Measurements from ENCODE around the gene NPR3. TPM values are rescaled to one million over a fixed set of nuclear protein-coding genes. Genes with fewer than 3 reads are reported as not detected.
A peak's percentile ranks its signal among the peaks of the same experiment; 100 is the strongest.

NPR3 gene
- total and polyA plus RNA-seq, 2 experiments from 2014 or later, result 0.07 to 0.15 TPM

- no peak overlapping the region for H3K4me2 ChIP-seq
- peak overlapping the region; percentile 88 for H2AFZ ChIP-seq
- H3K4me1 ChIP-seq (ENCODE audit: insufficient read depth), result no peaks in the 10 kb centered on the region
- H3K27ac Mint-ChIP-seq, result no peak overlapping the region
- ATAC-seq (no peak), DNase-seq (ENCODE audit: low spot score) (no peak)
- peaks cover 24% of the 10 kb centered on the region for H3K9me3 Mint-ChIP-seq
- no peak overlapping the region for H3K4me3 Mint-ChIP-seq
- H3K36me3 ChIP-seq (ENCODE audit: insufficient read depth), result no peaks in the 10 kb centered on the region
- peaks cover 14% of the 10 kb centered on the region for H3K27me3 ChIP-seq (ENCODE audit: insufficient read depth)
- peaks cover 12% of the 10 kb centered on the region; the same call in 1 of the 2 replicates for H3K9me2 ChIP-seq (ENCODE audit: insufficient read depth)
- H3K27me3 Mint-ChIP-seq (ENCODE audit: insufficient read depth, low read depth, poor library complexity), result peaks cover 13% of the 10 kb centered on the region
- H3K79me2 ChIP-seq (replicated peaks; ENCODE audit: insufficient read depth), result no peaks in the 10 kb centered on the region
- no peak overlapping the region for H3K4me3 ChIP-seq
- H3F3A ChIP-seq (replicated peaks; ENCODE audit: low read depth), result no peaks in the 10 kb centered on the region
- H4K20me1 ChIP-seq (replicated peaks; ENCODE audit: insufficient read depth), result no peaks in the 10 kb centered on the region; the same call in 1 of the 2 replicates
- H3K36me3 Mint-ChIP-seq (ENCODE audit: low read depth), result no peaks in the 10 kb centered on the region
- no peak for TF ChIP-seq NANOG (IDR thresholded peaks at IDR 0.05; ENCODE audit: borderline replicate concordance)
- H3K27ac ChIP-seq (ENCODE audit: low read depth), result no peak overlapping the region
- H3K4me1 Mint-ChIP-seq, result no peaks in the 10 kb centered on the region
Observed at GRCh38 chr5:32720300-32720699, 9.2 kb downstream of the NPR3 start.

DNA sequence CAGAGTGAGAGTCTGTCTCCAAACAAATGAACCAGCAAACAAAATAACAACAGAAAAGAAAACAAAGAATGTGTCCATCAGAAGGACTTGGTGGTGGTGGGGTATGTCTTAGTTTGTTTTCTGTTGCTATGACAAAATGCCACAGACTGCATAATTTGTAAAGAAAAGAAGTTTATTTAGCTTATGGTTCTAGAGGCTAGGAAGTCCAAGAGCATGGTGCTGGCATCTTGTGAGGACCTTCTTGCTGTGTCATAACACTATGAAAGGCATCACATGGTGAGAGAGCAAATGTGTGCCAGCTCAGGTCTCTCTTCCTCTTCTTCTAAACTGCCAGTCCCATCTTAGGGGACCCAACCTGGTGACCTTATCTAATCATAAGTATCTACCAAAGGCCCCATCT is 10.5 kb downstream of the NPR3 start:
- H3K27me3 ChIP-seq (ENCODE audit: insufficient read depth), result peaks cover under 1% of the 10 kb centered on the region; the same call in 1 of the 2 replicates
- no peaks in the 10 kb centered on the region for H3F3A ChIP-seq (replicated peaks; ENCODE audit: low read depth)
- H3K4me1 Mint-ChIP-seq, result no peaks in the 10 kb centered on the region
- no peaks in the 10 kb centered on the region for H3K36me3 Mint-ChIP-seq (ENCODE audit: low read depth)
- H3K4me3 ChIP-seq, result no peak overlapping the region
- H3K79me2 ChIP-seq (replicated peaks; ENCODE audit: insufficient read depth), result no peaks in the 10 kb centered on the region
- no peaks in the 10 kb centered on the region for H3K36me3 ChIP-seq (ENCODE audit: insufficient read depth)
- no peak overlapping the region for H3K27ac Mint-ChIP-seq
- no peak overlapping the region for H3K4me3 Mint-ChIP-seq
- no peak overlapping the region for H2AFZ ChIP-seq
- peaks cover 5% of the 10 kb centered on the region for H3K27me3 Mint-ChIP-seq (ENCODE audit: insufficient read depth, low read depth, poor library complexity)
- ATAC-seq (no peak), DNase-seq (ENCODE audit: low spot score) (no peak)
- no peaks in the 10 kb centered on the region for H4K20me1 ChIP-seq (replicated peaks; ENCODE audit: insufficient read depth)
- H3K4me2 ChIP-seq, result no peak overlapping the region
- peaks cover 12% of the 10 kb centered on the region; the same call in 1 of the 2 replicates for H3K9me2 ChIP-seq (ENCODE audit: insufficient read depth)
- H3K4me1 ChIP-seq (ENCODE audit: insufficient read depth), result no peaks in the 10 kb centered on the region
- no peak overlapping the region for H3K27ac ChIP-seq (ENCODE audit: low read depth)
- H3K9me3 Mint-ChIP-seq, result peaks cover 24% of the 10 kb centered on the region
- TF ChIP-seq POLR2AphosphoS5 (IDR thresholded peaks at IDR 0.05; ENCODE audit: low read depth), result no peak
- TF ChIP-seq, protein P1, sequence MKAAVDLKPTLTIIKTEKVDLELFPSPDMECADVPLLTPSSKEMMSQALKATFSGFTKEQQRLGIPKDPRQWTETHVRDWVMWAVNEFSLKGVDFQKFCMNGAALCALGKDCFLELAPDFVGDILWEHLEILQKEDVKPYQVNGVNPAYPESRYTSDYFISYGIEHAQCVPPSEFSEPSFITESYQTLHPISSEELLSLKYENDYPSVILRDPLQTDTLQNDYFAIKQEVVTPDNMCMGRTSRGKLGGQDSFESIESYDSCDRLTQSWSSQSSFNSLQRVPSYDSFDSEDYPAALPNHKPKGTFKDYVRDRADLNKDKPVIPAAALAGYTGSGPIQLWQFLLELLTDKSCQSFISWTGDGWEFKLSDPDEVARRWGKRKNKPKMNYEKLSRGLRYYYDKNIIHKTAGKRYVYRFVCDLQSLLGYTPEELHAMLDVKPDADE (IDR thresholded peaks at IDR 0.05), result no peak
- TF ChIP-seq ZNF331 (CRISPR knock-in tag; IDR thresholded peaks at IDR 0.05; ENCODE audit: low read depth), result no peak
- no peak for TF ChIP-seq CREB1 (CRISPR knock-in tag; IDR thresholded peaks at IDR 0.05; ENCODE audit: low read depth)
- no peak for TF ChIP-seq NANOG (IDR thresholded peaks at IDR 0.05; ENCODE audit: borderline replicate concordance)
- no peak for TF ChIP-seq JUNB (IDR thresholded peaks at IDR 0.05; ENCODE audit: unreplicated experiment)
- TF ChIP-seq EZH2phosphoT487 (IDR thresholded peaks at IDR 0.05; ENCODE audit: unreplicated experiment), result no peak
- no peak for TF ChIP-seq EZH2 (IDR thresholded peaks at IDR 0.05; ENCODE audit: low read depth, unreplicated experiment)
- no peak for TF ChIP-seq REST (IDR thresholded peaks at IDR 0.05; ENCODE audit: unreplicated experiment)
- TF ChIP-seq ZNF462 (CRISPR knock-in tag; IDR thresholded peaks at IDR 0.05), result no peak

All from GM23338 (cell line).